ENCODE results near the gene MYL6. TPM values are rescaled to one million over a fixed set of nuclear protein-coding genes. Genes with fewer than 3 reads are reported as not detected.
A peak's percentile ranks its signal among the peaks of the same experiment; 100 is the strongest.

The MYL6 gene
- total and polyA plus RNA-seq, 9 of the 15 experiments (the other 6 are each of a cell fraction or from before 2014, with no cell fraction given), result 557 to 1,664 (median 958) TPM

DNA sequence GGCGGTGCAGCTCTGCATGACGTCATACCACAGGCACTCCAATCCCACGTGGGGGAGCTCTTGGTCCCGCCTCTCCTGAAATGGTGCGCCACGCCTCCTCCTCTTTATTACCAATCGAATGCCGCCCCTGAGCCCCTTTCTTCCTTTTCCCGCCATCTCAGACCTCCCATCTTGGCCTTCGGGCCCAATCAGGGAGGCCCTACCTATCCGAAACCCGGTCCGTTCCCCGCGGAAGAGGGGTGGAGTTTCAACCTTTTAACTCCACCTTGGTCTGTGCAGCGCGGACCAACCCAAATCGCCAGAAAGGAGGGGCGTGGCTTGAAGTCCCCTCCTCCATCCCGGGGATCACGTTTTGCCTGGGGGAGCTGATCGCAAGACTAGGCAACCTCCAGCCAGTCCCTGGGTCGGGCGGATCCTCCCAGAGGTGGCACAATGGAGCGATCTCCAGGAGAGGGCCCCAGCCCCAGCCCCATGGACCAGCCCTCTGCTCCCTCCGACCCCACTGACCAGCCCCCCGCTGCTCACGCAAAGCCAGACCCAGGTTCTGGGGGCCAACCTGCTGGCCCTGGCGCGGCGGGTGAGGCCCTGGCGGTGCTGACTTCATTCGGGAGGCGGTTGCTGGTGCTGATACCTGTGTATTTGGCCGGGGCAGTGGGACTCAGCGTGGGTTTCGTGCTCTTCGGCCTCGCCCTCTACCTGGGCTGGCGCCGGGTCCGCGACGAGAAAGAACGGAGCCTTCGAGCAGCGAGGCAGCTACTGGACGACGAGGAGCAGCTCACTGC is 30.1 kb upstream of the MYL6 start, which contains the start of gene ESYT1 (continued):
- TF ChIP-seq, protein P1, sequence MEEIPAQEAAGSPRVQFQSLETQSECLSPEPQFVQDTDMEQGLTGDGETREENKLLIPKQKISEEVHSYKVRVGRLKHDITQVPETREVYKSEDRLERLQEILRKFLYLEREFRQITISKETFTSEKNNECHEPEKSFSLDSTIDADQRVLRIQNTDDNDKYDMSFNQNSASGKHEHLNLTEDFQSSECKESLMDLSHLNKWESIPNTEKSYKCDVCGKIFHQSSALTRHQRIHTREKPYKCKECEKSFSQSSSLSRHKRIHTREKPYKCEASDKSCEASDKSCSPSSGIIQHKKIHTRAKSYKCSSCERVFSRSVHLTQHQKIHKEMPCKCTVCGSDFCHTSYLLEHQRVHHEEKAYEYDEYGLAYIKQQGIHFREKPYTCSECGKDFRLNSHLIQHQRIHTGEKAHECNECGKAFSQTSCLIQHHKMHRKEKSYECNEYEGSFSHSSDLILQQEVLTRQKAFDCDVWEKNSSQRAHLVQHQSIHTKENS (CRISPR knock-in tag; IDR thresholded peaks at IDR 0.05), result no peak
- TF ChIP-seq SMARCA4 (IDR thresholded peaks at IDR 0.05), result no peak
- TF ChIP-seq, protein P2, sequence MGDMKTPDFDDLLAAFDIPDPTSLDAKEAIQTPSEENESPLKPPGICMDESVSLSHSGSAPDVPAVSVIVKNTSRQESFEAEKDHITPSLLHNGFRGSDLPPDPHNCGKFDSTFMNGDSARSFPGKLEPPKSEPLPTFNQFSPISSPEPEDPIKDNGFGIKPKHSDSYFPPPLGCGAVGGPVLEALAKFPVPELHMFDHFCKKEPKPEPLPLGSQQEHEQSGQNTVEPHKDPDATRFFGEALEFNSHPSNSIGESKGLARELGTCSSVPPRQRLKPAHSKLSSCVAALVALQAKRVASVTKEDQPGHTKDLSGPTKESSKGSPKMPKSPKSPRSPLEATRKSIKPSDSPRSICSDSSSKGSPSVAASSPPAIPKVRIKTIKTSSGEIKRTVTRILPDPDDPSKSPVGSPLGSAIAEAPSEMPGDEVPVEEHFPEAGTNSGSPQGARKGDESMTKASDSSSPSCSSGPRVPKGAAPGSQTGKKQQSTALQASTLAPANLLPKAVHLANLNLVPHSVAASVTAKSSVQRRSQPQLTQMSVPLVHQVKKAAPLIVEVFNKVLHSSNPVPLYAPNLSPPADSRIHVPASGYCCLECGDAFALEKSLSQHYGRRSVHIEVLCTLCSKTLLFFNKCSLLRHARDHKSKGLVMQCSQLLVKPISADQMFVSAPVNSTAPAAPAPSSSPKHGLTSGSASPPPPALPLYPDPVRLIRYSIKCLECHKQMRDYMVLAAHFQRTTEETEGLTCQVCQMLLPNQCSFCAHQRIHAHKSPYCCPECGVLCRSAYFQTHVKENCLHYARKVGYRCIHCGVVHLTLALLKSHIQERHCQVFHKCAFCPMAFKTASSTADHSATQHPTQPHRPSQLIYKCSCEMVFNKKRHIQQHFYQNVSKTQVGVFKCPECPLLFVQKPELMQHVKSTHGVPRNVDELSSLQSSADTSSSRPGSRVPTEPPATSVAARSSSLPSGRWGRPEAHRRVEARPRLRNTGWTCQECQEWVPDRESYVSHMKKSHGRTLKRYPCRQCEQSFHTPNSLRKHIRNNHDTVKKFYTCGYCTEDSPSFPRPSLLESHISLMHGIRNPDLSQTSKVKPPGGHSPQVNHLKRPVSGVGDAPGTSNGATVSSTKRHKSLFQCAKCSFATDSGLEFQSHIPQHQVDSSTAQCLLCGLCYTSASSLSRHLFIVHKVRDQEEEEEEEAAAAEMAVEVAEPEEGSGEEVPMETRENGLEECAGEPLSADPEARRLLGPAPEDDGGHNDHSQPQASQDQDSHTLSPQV (IDR thresholded peaks at IDR 0.05), result no peak
- no peak for TF ChIP-seq MAFG (tag; conservative IDR thresholded peaks at IDR 0.05)
- TF ChIP-seq MCM7 (IDR thresholded peaks at IDR 0.05), result no peak
- TF ChIP-seq, protein P3, sequence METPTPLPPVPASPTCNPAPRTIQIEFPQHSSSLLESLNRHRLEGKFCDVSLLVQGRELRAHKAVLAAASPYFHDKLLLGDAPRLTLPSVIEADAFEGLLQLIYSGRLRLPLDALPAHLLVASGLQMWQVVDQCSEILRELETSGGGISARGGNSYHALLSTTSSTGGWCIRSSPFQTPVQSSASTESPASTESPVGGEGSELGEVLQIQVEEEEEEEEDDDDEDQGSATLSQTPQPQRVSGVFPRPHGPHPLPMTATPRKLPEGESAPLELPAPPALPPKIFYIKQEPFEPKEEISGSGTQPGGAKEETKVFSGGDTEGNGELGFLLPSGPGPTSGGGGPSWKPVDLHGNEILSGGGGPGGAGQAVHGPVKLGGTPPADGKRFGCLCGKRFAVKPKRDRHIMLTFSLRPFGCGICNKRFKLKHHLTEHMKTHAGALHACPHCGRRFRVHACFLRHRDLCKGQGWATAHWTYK (CRISPR knock-in tag; IDR thresholded peaks at IDR 0.05), result no peak
- no peak for TF ChIP-seq ZNF121 (CRISPR knock-in tag; conservative IDR thresholded peaks at IDR 0.05)
- TF ChIP-seq, protein P4, sequence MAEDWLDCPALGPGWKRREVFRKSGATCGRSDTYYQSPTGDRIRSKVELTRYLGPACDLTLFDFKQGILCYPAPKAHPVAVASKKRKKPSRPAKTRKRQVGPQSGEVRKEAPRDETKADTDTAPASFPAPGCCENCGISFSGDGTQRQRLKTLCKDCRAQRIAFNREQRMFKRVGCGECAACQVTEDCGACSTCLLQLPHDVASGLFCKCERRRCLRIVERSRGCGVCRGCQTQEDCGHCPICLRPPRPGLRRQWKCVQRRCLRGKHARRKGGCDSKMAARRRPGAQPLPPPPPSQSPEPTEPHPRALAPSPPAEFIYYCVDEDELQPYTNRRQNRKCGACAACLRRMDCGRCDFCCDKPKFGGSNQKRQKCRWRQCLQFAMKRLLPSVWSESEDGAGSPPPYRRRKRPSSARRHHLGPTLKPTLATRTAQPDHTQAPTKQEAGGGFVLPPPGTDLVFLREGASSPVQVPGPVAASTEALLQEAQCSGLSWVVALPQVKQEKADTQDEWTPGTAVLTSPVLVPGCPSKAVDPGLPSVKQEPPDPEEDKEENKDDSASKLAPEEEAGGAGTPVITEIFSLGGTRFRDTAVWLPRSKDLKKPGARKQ (CRISPR knock-in tag; IDR thresholded peaks at IDR 0.05), result no peak
- TF ChIP-seq, protein P5, sequence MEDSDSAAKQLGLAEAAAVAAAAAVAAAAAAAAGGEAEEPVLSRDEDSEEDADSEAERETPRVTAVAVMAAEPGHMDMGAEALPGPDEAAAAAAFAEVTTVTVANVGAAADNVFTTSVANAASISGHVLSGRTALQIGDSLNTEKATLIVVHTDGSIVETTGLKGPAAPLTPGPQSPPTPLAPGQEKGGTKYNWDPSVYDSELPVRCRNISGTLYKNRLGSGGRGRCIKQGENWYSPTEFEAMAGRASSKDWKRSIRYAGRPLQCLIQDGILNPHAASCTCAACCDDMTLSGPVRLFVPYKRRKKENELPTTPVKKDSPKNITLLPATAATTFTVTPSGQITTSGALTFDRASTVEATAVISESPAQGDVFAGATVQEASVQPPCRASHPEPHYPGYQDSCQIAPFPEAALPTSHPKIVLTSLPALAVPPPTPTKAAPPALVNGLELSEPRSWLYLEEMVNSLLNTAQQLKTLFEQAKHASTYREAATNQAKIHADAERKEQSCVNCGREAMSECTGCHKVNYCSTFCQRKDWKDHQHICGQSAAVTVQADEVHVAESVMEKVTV (CRISPR knock-in tag; IDR thresholded peaks at IDR 0.05), result no peak
- no peak for TF ChIP-seq CHD4 (IDR thresholded peaks at IDR 0.05; ENCODE audit: insufficient read depth, insufficient replicate concordance, low read depth, low read length, poor library complexity, severe bottlenecking)
- TF ChIP-seq, protein P6, sequence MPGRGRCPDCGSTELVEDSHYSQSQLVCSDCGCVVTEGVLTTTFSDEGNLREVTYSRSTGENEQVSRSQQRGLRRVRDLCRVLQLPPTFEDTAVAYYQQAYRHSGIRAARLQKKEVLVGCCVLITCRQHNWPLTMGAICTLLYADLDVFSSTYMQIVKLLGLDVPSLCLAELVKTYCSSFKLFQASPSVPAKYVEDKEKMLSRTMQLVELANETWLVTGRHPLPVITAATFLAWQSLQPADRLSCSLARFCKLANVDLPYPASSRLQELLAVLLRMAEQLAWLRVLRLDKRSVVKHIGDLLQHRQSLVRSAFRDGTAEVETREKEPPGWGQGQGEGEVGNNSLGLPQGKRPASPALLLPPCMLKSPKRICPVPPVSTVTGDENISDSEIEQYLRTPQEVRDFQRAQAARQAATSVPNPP (IDR thresholded peaks at IDR 0.05; ENCODE audit: borderline replicate concordance, insufficient read depth, insufficient read length), result no peak
- TF ChIP-seq C11orf30 (IDR thresholded peaks at IDR 0.05; ENCODE audit: low read depth), result no peak
- TF ChIP-seq MTA1 (IDR thresholded peaks at IDR 0.05; ENCODE audit: borderline replicate concordance), result peak; percentile 24; the same call in 1 of the 2 replicates
- TF ChIP-seq SPI1 (IDR thresholded peaks at IDR 0.05; ENCODE audit: borderline replicate concordance, low read depth, low read length), result no peak
- TF ChIP-seq HNRNPUL1 (IDR thresholded peaks at IDR 0.05; ENCODE audit: low read length), result no peak
- TF ChIP-seq ZNF282 (CRISPR knock-in tag; IDR thresholded peaks at IDR 0.05), result no peak

Data from K562 (cell line).